Fibroblast of lung (primary cell): Measurements from ENCODE around the gene ZFR2. TPM values are rescaled to one million over a fixed set of nuclear protein-coding genes. Genes with fewer than 3 reads are reported as not detected.

ENCODE experiments used
- DNase-seq, 2 donors: peaks; one replicate each; pipeline versions ENCODE4 v3.0.0 to v3.0.0-alpha.2; 2010; ENCODE audit warnings: low read depth in 2 of 2
- H2AFZ ChIP-seq: 2 replicates; pipeline ENCODE4 v1.5.1; 2012; ENCODE audit warnings: low read length, control low read depth, inconsistent platforms
- H3K27ac ChIP-seq: 2 replicates; pipeline ENCODE4 v1.5.1; 2011; ENCODE audit warnings: low read length, control low read depth; ENCODE audit not compliant: insufficient read depth
- H3K27me3 ChIP-seq: 2 replicates; pipeline ENCODE4 v1.5.1; 2011; ENCODE audit warnings: mild to moderate bottlenecking, low read length; ENCODE audit not compliant: control insufficient read depth, insufficient read depth
- H3K36me3 ChIP-seq: 2 replicates; pipeline ENCODE4 v1.5.1; 2011; ENCODE audit warnings: low read length; ENCODE audit not compliant: control insufficient read depth, insufficient read depth
- H3K4me1 ChIP-seq: 2 replicates; pipeline ENCODE4 v1.5.1; 2011; ENCODE audit warnings: low read length; ENCODE audit not compliant: control insufficient read depth, insufficient read depth; ENCODE audit errors: extremely low read depth
- H3K4me2 ChIP-seq: 2 replicates; pipeline ENCODE4 v1.5.1; 2011; ENCODE audit warnings: low read length, control low read depth; ENCODE audit not compliant: insufficient read depth; ENCODE audit errors: extremely low read depth
- H3K4me3 ChIP-seq, 4 experiments: fragments of 200-600 bp in 1 of 4; sonication (generic) in 1 of 4; replicated peaks in 1 of 4; 2 replicates each; pipeline ENCODE4 v1.5.1; 2011 to 2016; ENCODE audit warnings: low read length in 4 of 4, low read depth in 3 of 4, mild to moderate bottlenecking in 3 of 4, control low read depth in 2 of 4, inconsistent platforms in 1 of 4, mixed read lengths in 1 of 4; ENCODE audit not compliant: insufficient read depth in 1 of 4; ENCODE audit errors: control extremely low read depth in 1 of 4
- H3K79me2 ChIP-seq: 2 replicates; pipeline ENCODE4 v1.5.1; 2012; ENCODE audit warnings: mild to moderate bottlenecking, low read length, inconsistent platforms; ENCODE audit not compliant: control insufficient read depth, insufficient read depth
- H3K9ac ChIP-seq: 2 replicates; pipeline ENCODE4 v1.5.1; 2011; ENCODE audit warnings: mild to moderate bottlenecking, low read length, control low read depth; ENCODE audit not compliant: insufficient read depth
- H3K9me3 ChIP-seq: 2 replicates; pipeline ENCODE4 v1.5.1; 2012; ENCODE audit warnings: low read depth, low read length; ENCODE audit not compliant: control insufficient read depth, insufficient read depth
- H4K20me1 ChIP-seq: 2 replicates; pipeline ENCODE4 v1.5.1; 2011; ENCODE audit warnings: low read length; ENCODE audit not compliant: control insufficient read depth, insufficient read depth; ENCODE audit errors: extremely low read depth
- CTCF ChIP-seq, 2 donors: IDR thresholded peaks in 1 of 2; conservative IDR thresholded peaks in 1 of 2; 1 replicate in 1 of 2; 2 replicates in 1 of 2; pipeline ENCODE4 v1.5.1; 2011 to 2012; ENCODE audit warnings: low read length in 2 of 2, control low read depth in 1 of 2, inconsistent platforms in 1 of 2, low read depth in 1 of 2, mild to moderate bottlenecking in 1 of 2
- EZH2 ChIP-seq: IDR thresholded peaks from 2 replicates; pipeline ENCODE4 v1.5.1; 2012; ENCODE audit warnings: low read length, control low read depth, mild to moderate bottlenecking; ENCODE audit errors: missing control alignments
- polyA plus RNA-seq, 2 donors: library from polyadenylated mRNA; depleted of rRNA in 1 of 2; stranded (reverse) in 1 of 2; unstranded in 1 of 2; fragments of >200 nt; gene quantifications; 2 replicates each; pipeline ENCODE4 v1.2.1, GENCODE V29; 2011 to 2012; ENCODE audit warnings: missing spikeins in 1 of 2
- total RNA-seq: library from RNA; depleted of rRNA; stranded (reverse); fragments of >200 nt; gene quantifications from 2 replicates; pipeline ENCODE4 v1.2.1, GENCODE V29; 2014

ZFR2 gene
- total and polyA plus RNA-seq, 2 donors (not counting 1 experiment from before 2014, with no cell fraction given), result not detected

GRCh38 chr19:3792114-3792513, 76.7 kb downstream of the ZFR2 start:
- no peaks in the 10 kb centered on the region for H3K36me3 ChIP-seq
- no peak overlapping the region for H2AFZ ChIP-seq
- H3K4me3 ChIP-seq, result no peak overlapping the region
- no peaks in the 10 kb centered on the region for H3K9me3 ChIP-seq
- no peak overlapping the region for H3K9ac ChIP-seq
- H3K4me1 ChIP-seq, result no peaks in the 10 kb centered on the region
- no peak for DNase-seq
- no peak overlapping the region for H3K27ac ChIP-seq
- H3K27me3 ChIP-seq, result no peaks in the 10 kb centered on the region
- no peaks in the 10 kb centered on the region for H4K20me1 ChIP-seq
- TF ChIP-seq EZH2, result no peak
- no peak for TF ChIP-seq CTCF (conservative IDR thresholded peaks at IDR 0.05 in 1 of 2, IDR thresholded peaks at IDR 0.05 in 1 of 2; ENCODE audit: low read depth in 1 of 2, low read length in 2 of 2)
- no peak overlapping the region for H3K4me2 ChIP-seq
- H3K79me2 ChIP-seq, result no peaks in the 10 kb centered on the region

- DNase-seq, result no peak
- no peaks in the 10 kb centered on the region for H3K27me3 ChIP-seq
- no peaks in the 10 kb centered on the region for H3K36me3 ChIP-seq
- H3K4me2 ChIP-seq, result no peak overlapping the region
- no peak for TF ChIP-seq CTCF (conservative IDR thresholded peaks at IDR 0.05 in 1 of 2, IDR thresholded peaks at IDR 0.05 in 1 of 2; ENCODE audit: low read depth in 1 of 2, low read length in 2 of 2)
- TF ChIP-seq EZH2, result no peak
- H2AFZ ChIP-seq, result no peak overlapping the region
- H4K20me1 ChIP-seq, result no peaks in the 10 kb centered on the region
- H3K9me3 ChIP-seq, result no peaks in the 10 kb centered on the region
- H3K4me1 ChIP-seq, result no peaks in the 10 kb centered on the region
- H3K27ac ChIP-seq, result no peak overlapping the region
- H3K9ac ChIP-seq, result no peak overlapping the region
- no peak overlapping the region for H3K4me3 ChIP-seq
- no peaks in the 10 kb centered on the region for H3K79me2 ChIP-seq
Measured at GRCh38 chr19:3790941-3791340, 77.9 kb downstream of the ZFR2 start.

GRCh38 chr19:3790209-3790734, 78.6 kb downstream of the ZFR2 start:
- H3K9me3 ChIP-seq, result no peaks in the 10 kb centered on the region
- no peaks in the 10 kb centered on the region for H3K27me3 ChIP-seq
- TF ChIP-seq CTCF (conservative IDR thresholded peaks at IDR 0.05 in 1 of 2, IDR thresholded peaks at IDR 0.05 in 1 of 2; ENCODE audit: low read depth in 1 of 2, low read length in 2 of 2), result no peak
- DNase-seq, result no peak
- no peak overlapping the region for H2AFZ ChIP-seq
- H4K20me1 ChIP-seq, result no peaks in the 10 kb centered on the region
- no peak overlapping the region for H3K9ac ChIP-seq
- H3K4me1 ChIP-seq, result no peaks in the 10 kb centered on the region
- no peak overlapping the region for H3K4me3 ChIP-seq
- H3K27ac ChIP-seq, result no peak overlapping the region
- no peaks in the 10 kb centered on the region for H3K79me2 ChIP-seq
- no peaks in the 10 kb centered on the region for H3K36me3 ChIP-seq
- H3K4me2 ChIP-seq, result no peak overlapping the region
